ENCODE results near the gene HRH1. TPM values are rescaled to one million over a fixed set of nuclear protein-coding genes. Genes with fewer than 3 reads are reported as not detected.

HRH1 gene
- total and polyA plus RNA-seq, 2 of the 13 experiments (the other 11 are each of a cell fraction or from before 2014, with no cell fraction given), result not detected

DNA sequence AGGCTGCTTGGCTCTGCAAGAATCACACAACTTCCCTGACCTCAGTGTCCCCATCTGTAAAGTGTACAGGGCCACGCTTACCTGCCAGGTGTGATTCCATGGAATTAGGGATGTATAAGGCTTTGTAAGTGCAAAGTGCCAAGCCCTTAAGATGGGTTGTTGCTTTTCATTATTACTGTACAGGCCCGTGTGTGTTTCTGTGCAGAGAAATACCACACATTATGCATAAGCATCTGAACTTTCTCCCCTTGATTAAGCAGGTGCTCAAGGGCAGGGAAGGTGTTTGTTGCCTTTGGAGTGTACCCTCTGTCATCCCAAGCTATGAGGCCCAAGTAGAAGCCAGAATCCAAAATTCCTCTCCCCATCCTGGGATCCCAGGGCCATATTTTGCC lies 13.6 kb upstream of the HRH1 start:
- H3K4me2 ChIP-seq (ENCODE audit: low read depth, low read length), result no peak overlapping the region
- WGBS (ENCODE audit: low lambda C conversion rate), result 0% methylated on average over 2 of the region's 2 CpGs
- no peaks in the 10 kb centered on the region for H3K36me3 ChIP-seq (replicated peaks in 1 of 2; ENCODE audit: control insufficient read depth in 1 of 2, insufficient read depth in 2 of 2, low read length in 2 of 2)
- no peak for FAIRE-seq
- H2AFZ ChIP-seq (ENCODE audit: low read length), result no peak overlapping the region
- no peak overlapping the region for H3K4me3 ChIP-seq (replicated peaks in 1 of 3; ENCODE audit: insufficient read depth in 1 of 3, low read depth in 2 of 3, low read length in 3 of 3)
- H3K9ac ChIP-seq (ENCODE audit: insufficient read depth, low read depth, low read length), result no peak overlapping the region
- no peaks in the 10 kb centered on the region for H3K4me1 ChIP-seq (ENCODE audit: insufficient read depth, low read length)
- no peak for ATAC-seq
- POLR2A ChIA-PET, result no interaction called here
- no peak for DNase-seq (ENCODE audit: low spot score)
- intact Hi-C loops (cut with micrococcal nuclease; ENCODE audit: unreplicated experiment), result no loop called here
- in situ Hi-C loops (cut with HindIII; ENCODE audit: extremely low pct_ligation_motif_present, low pct_unique_long_range_greater_than_20kb), result no loop called here
- no peaks in the 10 kb centered on the region for H4K20me1 ChIP-seq (ENCODE audit: insufficient read depth, low read length)
- peaks cover 0 to 15% of the 10 kb centered on the region in 2 experiments; a peak in 2 of 5 replicates for H3K27me3 ChIP-seq (ENCODE audit: control insufficient read depth in 1 of 2, insufficient read depth in 2 of 2, low read length in 2 of 2)
- no peaks in the 10 kb centered on the region for H3K9me3 ChIP-seq (ENCODE audit: low read length)
- H3K79me2 ChIP-seq (ENCODE audit: insufficient read depth, low read length), result no peaks in the 10 kb centered on the region
- BruUV-seq (replicated peaks), result no TSS peak
- no peak overlapping the region for H3K27ac ChIP-seq (ENCODE audit: extremely low read length, insufficient read depth, low read length)
- CTCF ChIA-PET (ENCODE audit: low intra/inter-chr PET ratio, low total read pairs), result no interaction called here
- TF ChIP-seq WIZ (CRISPR knock-in tag; IDR thresholded peaks at IDR 0.05), result no peak

DNA sequence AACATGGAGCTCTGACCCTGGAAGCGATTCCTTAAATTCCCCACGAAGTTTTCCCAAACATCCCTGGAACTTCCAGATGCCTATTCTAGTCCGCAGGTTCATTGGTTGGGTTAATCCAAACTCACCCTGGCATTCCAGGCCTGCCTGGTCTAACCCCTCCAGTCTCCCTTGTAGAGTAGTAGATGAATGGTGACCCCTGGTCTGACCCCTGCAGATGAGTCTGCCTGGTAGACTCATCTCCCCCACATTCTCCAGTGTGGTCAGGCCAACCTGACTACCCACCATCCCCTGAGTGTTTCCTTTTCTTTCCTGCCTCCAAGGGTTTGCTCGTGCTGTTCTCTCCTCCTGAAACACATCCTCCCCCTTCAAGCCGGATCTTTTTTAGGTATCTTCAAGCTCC lies 10.8 kb upstream of the HRH1 start:
- DNase-seq (ENCODE audit: low spot score) (no peak), FAIRE-seq (no peak), ATAC-seq (no peak)
- BruUV-seq (replicated peaks), result no TSS peak
- Histone ChIP-seq H4K20me1 (ENCODE audit: insufficient read depth, low read length) (no peaks in the 10 kb centered on the region), H3K4me1 (ENCODE audit: insufficient read depth, low read length) (no peaks in the 10 kb centered on the region), H3K4me2 (ENCODE audit: low read depth, low read length) (no peak overlapping the region), H3K27me3 (ENCODE audit: control insufficient read depth in 1 of 2, insufficient read depth in 2 of 2, low read length in 2 of 2) (no peaks in the 10 kb centered on the region), H3K4me3 (replicated peaks in 1 of 3; ENCODE audit: insufficient read depth in 1 of 3, low read depth in 2 of 3, low read length in 3 of 3) (no peak overlapping the region), H2AFZ (ENCODE audit: low read length) (no peak overlapping the region), H3K9me3 (ENCODE audit: low read length) (no peaks in the 10 kb centered on the region), H3K79me2 (ENCODE audit: insufficient read depth, low read length) (no peaks in the 10 kb centered on the region), H3K27ac (ENCODE audit: extremely low read length, insufficient read depth, low read length) (no peak overlapping the region), H3K9ac (ENCODE audit: insufficient read depth, low read depth, low read length) (no peak overlapping the region), H3K36me3 (replicated peaks in 1 of 2; ENCODE audit: control insufficient read depth in 1 of 2, insufficient read depth in 2 of 2, low read length in 2 of 2) (no peaks in the 10 kb centered on the region)
- ChIA-PET POLR2A (no interaction called here), CTCF (ENCODE audit: low intra/inter-chr PET ratio, low total read pairs) (no interaction called here)
- in situ Hi-C loops (cut with HindIII; ENCODE audit: extremely low pct_ligation_motif_present, low pct_unique_long_range_greater_than_20kb), result no loop called here
- intact Hi-C loops (cut with micrococcal nuclease; ENCODE audit: unreplicated experiment), result no loop called here
- 1% methylated on average over 5 of the region's 5 CpGs for WGBS (ENCODE audit: low lambda C conversion rate)
- no peak for TF ChIP-seq CENPT (CRISPR knock-in tag; IDR thresholded peaks at IDR 0.05; ENCODE audit: low read depth)
- no peak for TF ChIP-seq ATAD3A (CRISPR knock-in tag; IDR thresholded peaks at IDR 0.05)
- TF ChIP-seq, protein P1, sequence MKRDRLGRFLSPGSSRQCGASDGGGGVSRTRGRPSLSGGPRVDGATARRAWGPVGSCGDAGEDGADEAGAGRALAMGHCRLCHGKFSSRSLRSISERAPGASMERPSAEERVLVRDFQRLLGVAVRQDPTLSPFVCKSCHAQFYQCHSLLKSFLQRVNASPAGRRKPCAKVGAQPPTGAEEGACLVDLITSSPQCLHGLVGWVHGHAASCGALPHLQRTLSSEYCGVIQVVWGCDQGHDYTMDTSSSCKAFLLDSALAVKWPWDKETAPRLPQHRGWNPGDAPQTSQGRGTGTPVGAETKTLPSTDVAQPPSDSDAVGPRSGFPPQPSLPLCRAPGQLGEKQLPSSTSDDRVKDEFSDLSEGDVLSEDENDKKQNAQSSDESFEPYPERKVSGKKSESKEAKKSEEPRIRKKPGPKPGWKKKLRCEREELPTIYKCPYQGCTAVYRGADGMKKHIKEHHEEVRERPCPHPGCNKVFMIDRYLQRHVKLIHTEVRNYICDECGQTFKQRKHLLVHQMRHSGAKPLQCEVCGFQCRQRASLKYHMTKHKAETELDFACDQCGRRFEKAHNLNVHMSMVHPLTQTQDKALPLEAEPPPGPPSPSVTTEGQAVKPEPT (CRISPR knock-in tag; IDR thresholded peaks at IDR 0.05; ENCODE audit: low read depth), result no peak
- TF ChIP-seq ZMYM2 (CRISPR knock-in tag; IDR thresholded peaks at IDR 0.05), result no peak
- TF ChIP-seq NFYC (CRISPR knock-in tag; IDR thresholded peaks at IDR 0.05), result no peak
- no peak for TF ChIP-seq SMARCC2 (IDR thresholded peaks at IDR 0.05)
- TF ChIP-seq ZNF12 (CRISPR knock-in tag; IDR thresholded peaks at IDR 0.05), result no peak
- TF ChIP-seq GFI1 (CRISPR knock-in tag; IDR thresholded peaks at IDR 0.05; ENCODE audit: borderline replicate concordance), result no peak
- no peak for TF ChIP-seq TBX2 (CRISPR knock-in tag; IDR thresholded peaks at IDR 0.05; ENCODE audit: borderline replicate concordance)
- TF ChIP-seq TBP (CRISPR knock-in tag; IDR thresholded peaks at IDR 0.05), result no peak
- TF ChIP-seq ARHGAP35 (CRISPR knock-in tag; IDR thresholded peaks at IDR 0.05; ENCODE audit: borderline replicate concordance), result no peak
- TF ChIP-seq ZFY (CRISPR knock-in tag; IDR thresholded peaks at IDR 0.05), result no peak
- TF ChIP-seq, protein P2, sequence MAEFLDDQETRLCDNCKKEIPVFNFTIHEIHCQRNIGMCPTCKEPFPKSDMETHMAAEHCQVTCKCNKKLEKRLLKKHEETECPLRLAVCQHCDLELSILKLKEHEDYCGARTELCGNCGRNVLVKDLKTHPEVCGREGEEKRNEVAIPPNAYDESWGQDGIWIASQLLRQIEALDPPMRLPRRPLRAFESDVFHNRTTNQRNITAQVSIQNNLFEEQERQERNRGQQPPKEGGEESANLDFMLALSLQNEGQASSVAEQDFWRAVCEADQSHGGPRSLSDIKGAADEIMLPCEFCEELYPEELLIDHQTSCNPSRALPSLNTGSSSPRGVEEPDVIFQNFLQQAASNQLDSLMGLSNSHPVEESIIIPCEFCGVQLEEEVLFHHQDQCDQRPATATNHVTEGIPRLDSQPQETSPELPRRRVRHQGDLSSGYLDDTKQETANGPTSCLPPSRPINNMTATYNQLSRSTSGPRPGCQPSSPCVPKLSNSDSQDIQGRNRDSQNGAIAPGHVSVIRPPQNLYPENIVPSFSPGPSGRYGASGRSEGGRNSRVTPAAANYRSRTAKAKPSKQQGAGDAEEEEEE (CRISPR knock-in tag; IDR thresholded peaks at IDR 0.05; ENCODE audit: borderline replicate concordance), result no peak
